ENCODE data around the gene UBE2L5. TPM values are rescaled to one million over a fixed set of nuclear protein-coding genes. Genes with fewer than 3 reads are reported as not detected.

Gene UBE2L5
- total and polyA plus RNA-seq, 2 of the 8 experiments (the other 6 are each of a cell fraction or from before 2014, with no cell fraction given): not detected

DNA sequence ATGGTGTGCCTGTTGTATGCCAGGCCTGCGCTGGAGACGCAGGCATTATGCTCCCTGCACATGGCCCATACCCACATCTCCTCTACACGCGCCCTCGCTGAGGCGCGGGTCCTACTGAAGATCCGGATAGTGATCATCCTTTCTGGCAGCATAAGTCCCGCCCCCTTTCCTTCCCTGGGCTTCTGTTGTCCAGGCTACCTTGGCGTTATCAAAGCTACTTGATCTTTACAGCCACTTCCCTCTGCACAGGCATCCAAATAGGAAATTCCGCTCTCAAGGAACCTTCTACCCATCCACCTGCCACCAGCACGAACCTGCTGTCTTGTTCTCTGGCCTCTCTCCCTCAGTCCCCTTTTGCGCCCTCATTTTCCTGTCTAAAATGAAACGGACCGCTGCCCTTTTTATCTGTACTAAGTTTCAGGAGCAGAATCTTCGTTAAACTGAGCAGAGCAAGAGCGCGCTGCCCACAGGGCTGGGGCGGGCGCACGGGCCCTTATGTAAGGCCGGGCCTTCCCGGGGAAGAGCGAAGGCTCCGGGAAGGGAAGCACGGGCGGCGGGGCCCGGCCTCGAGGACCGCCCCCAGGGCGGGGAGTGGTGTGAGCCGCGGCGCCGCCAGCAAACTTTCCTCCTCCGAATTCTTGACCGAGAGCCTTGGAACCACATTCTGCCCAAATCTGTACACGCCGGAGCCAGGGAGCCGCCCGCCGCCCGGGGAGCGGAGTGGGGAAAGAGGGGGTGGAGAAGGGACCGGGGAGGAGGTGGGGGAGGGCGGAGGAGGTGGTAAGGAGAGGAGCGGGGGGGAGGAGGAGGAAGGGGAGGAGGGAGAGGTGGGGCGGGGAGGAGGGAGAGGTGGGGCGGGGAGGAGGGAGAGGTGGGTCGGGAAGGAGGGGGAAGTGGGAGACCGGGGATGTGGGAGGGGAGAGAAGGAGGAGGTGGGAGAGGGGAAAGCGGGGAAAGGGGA is 920 bp upstream of the UBE2L5 start (continued):
- TF ChIP-seq GTF2F1 (IDR thresholded peaks at IDR 0.05; ENCODE audit: borderline replicate concordance, low read depth, low read length) (no peak), KDM4A (IDR thresholded peaks at IDR 0.05; ENCODE audit: low read depth, low read length, severe bottlenecking) (peak; percentile 13), SRF (IDR thresholded peaks at IDR 0.05; ENCODE audit: low read depth, low read length) (no peak), ZNF274 (IDR thresholded peaks at IDR 0.05; ENCODE audit: borderline replicate concordance, extremely low read depth, low read length) (no peak), BACH1 (IDR thresholded peaks at IDR 0.05; ENCODE audit: low read length) (no peak), NANOG (IDR thresholded peaks at IDR 0.05; ENCODE audit: insufficient read depth, low read depth, low read length, poor library complexity, severe bottlenecking) (no peak), TAF7 (optimal IDR thresholded peaks at IDR 0.05; ENCODE audit: borderline replicate concordance, low read depth, low read length) (no peak), ASH2L (IDR thresholded peaks at IDR 0.05; ENCODE audit: low read length) (peak; percentile 86), RNF2 (IDR thresholded peaks at IDR 0.05; ENCODE audit: borderline replicate concordance, low read depth, low read length, missing control alignments, poor library complexity, severe bottlenecking) (no peak), NRF1 (IDR thresholded peaks at IDR 0.05; ENCODE audit: low read depth, low read length) (no peak), JUND (IDR thresholded peaks at IDR 0.05; ENCODE audit: low read length) (no peak), KDM5A (IDR thresholded peaks at IDR 0.05; ENCODE audit: low read length) (no peak), TAF1 (IDR thresholded peaks at IDR 0.05; ENCODE audit: low read depth, low read length) (peak; percentile 14), JUN (IDR thresholded peaks at IDR 0.05; ENCODE audit: low read depth, low read length) (no peak), CEBPB (IDR thresholded peaks at IDR 0.05; ENCODE audit: low read depth, low read length) (no peak), TEAD4 (IDR thresholded peaks at IDR 0.05; ENCODE audit: low read depth, low read length) (no peak)
- TF ChIP-seq, protein P1, sequence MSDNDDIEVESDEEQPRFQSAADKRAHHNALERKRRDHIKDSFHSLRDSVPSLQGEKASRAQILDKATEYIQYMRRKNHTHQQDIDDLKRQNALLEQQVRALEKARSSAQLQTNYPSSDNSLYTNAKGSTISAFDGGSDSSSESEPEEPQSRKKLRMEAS (IDR thresholded peaks at IDR 0.05): peak; percentile 62; the same call in 1 of the 2 replicates
- TF ChIP-seq, protein P2, sequence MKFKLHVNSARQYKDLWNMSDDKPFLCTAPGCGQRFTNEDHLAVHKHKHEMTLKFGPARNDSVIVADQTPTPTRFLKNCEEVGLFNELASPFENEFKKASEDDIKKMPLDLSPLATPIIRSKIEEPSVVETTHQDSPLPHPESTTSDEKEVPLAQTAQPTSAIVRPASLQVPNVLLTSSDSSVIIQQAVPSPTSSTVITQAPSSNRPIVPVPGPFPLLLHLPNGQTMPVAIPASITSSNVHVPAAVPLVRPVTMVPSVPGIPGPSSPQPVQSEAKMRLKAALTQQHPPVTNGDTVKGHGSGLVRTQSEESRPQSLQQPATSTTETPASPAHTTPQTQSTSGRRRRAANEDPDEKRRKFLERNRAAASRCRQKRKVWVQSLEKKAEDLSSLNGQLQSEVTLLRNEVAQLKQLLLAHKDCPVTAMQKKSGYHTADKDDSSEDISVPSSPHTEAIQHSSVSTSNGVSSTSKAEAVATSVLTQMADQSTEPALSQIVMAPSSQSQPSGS (IDR thresholded peaks at IDR 0.05; ENCODE audit: low read length): no peak
- TF ChIP-seq, protein P3, sequence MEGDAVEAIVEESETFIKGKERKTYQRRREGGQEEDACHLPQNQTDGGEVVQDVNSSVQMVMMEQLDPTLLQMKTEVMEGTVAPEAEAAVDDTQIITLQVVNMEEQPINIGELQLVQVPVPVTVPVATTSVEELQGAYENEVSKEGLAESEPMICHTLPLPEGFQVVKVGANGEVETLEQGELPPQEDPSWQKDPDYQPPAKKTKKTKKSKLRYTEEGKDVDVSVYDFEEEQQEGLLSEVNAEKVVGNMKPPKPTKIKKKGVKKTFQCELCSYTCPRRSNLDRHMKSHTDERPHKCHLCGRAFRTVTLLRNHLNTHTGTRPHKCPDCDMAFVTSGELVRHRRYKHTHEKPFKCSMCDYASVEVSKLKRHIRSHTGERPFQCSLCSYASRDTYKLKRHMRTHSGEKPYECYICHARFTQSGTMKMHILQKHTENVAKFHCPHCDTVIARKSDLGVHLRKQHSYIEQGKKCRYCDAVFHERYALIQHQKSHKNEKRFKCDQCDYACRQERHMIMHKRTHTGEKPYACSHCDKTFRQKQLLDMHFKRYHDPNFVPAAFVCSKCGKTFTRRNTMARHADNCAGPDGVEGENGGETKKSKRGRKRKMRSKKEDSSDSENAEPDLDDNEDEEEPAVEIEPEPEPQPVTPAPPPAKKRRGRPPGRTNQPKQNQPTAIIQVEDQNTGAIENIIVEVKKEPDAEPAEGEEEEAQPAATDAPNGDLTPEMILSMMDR (IDR thresholded peaks at IDR 0.05; ENCODE audit: control extremely low read depth in 1 of 3, insufficient read depth in 1 of 3, low read depth in 1 of 3, low read length in 3 of 3): no peak

Data from H1 (cell line).